ENCODE results near the gene PJVK. TPM values are rescaled to one million over a fixed set of nuclear protein-coding genes. Genes with fewer than 3 reads are reported as not detected.

Gene PJVK
- total RNA-seq, 1 experiment from 2014 or later = 3.7 TPM

GRCh38 chr2:178508646-178509045 lies 57.5 kb downstream of the PJVK start:
- Histone ChIP-seq H3K4me3 (ENCODE audit: low read depth in 2 of 2, low read length in 2 of 2) (no peak overlapping the region), H3K27ac (ENCODE audit: low read length) (no peak overlapping the region), H3K9me3 (ENCODE audit: control insufficient read depth, insufficient read depth, low read depth, low read length) (no peaks in the 10 kb centered on the region), H3K27me3 (ENCODE audit: control insufficient read depth, insufficient read depth, low read length) (no peaks in the 10 kb centered on the region), H3K4me1 (ENCODE audit: control insufficient read depth, insufficient read depth, low read length) (no peaks in the 10 kb centered on the region), H3K36me3 (ENCODE audit: control insufficient read depth, insufficient read depth, low read length) (peaks cover 5% of the 10 kb centered on the region)
- no peak for ATAC-seq
- in situ Hi-C loops (cut with HindIII; ENCODE audit: low pct_unique_long_range_greater_than_20kb, low sequenced_read_pairs) = no loop called here
- POLR2A ChIA-PET = no interaction called here
- no peak for DNase-seq (ENCODE audit: low read depth, low spot score)
- intact Hi-C loops (cut with micrococcal nuclease; ENCODE audit: unreplicated experiment) = no loop called here
- CTCF ChIA-PET = no interaction called here
- TF ChIP-seq CTCF (IDR thresholded peaks at IDR 0.05) (no peak), POLR2AphosphoS5 (IDR thresholded peaks at IDR 0.05; ENCODE audit: low read depth, low read length) (no peak), REST (IDR thresholded peaks at IDR 0.05; ENCODE audit: insufficient read depth in 1 of 2, low read depth in 2 of 2, low read length in 1 of 2) (no peak), TCF7L2 (IDR thresholded peaks at IDR 0.05; ENCODE audit: low read depth, low read length) (no peak), SIN3A (IDR thresholded peaks at IDR 0.05; ENCODE audit: borderline replicate concordance, insufficient read depth, low read depth, low read length) (no peak)
- BruUV-seq (replicated peaks) = no TSS peak

GRCh38 chr2:178510384-178510783 lies 59.2 kb downstream of the PJVK start:
- H3K9me3 ChIP-seq (ENCODE audit: control insufficient read depth, insufficient read depth, low read depth, low read length) = no peaks in the 10 kb centered on the region
- intact Hi-C loops (cut with micrococcal nuclease; ENCODE audit: unreplicated experiment) (no loop called here), in situ Hi-C loops (cut with HindIII; ENCODE audit: low pct_unique_long_range_greater_than_20kb, low sequenced_read_pairs) (no loop called here)

More at GRCh38 chr2:178510384-178510783, 59.2 kb downstream of the PJVK start:
- ATAC-seq (no peak), DNase-seq (ENCODE audit: low read depth, low spot score) (no peak)
- ChIA-PET POLR2A (no interaction called here), CTCF (no interaction called here)
- no TSS peak for BruUV-seq (replicated peaks)
- no peaks in the 10 kb centered on the region for H3K27me3 ChIP-seq (ENCODE audit: control insufficient read depth, insufficient read depth, low read length)
- TF ChIP-seq POLR2AphosphoS5 (IDR thresholded peaks at IDR 0.05; ENCODE audit: low read depth, low read length) (no peak), CTCF (IDR thresholded peaks at IDR 0.05) (no peak), REST (IDR thresholded peaks at IDR 0.05; ENCODE audit: insufficient read depth in 1 of 2, low read depth in 2 of 2, low read length in 1 of 2) (no peak), SIN3A (IDR thresholded peaks at IDR 0.05; ENCODE audit: borderline replicate concordance, insufficient read depth, low read depth, low read length) (no peak), TCF7L2 (IDR thresholded peaks at IDR 0.05; ENCODE audit: low read depth, low read length) (no peak)
- no peaks in the 10 kb centered on the region for H3K4me1 ChIP-seq (ENCODE audit: control insufficient read depth, insufficient read depth, low read length)
- H3K4me3 ChIP-seq (ENCODE audit: low read depth in 2 of 2, low read length in 2 of 2) = no peak overlapping the region
- H3K36me3 ChIP-seq (ENCODE audit: control insufficient read depth, insufficient read depth, low read length) = no peaks in the 10 kb centered on the region
- H3K27ac ChIP-seq (ENCODE audit: low read length) = no peak overlapping the region

Other genes starting within 250 kb of the PJVK start
- 59.4 TPM for gene PRKRA, start 203 bp upstream of the PJVK start, total RNA-seq (2021; ENCODE audit: unreplicated experiment)
- gene FKBP7, start 27.2 kb downstream of the PJVK start, total RNA-seq (2021; ENCODE audit: unreplicated experiment) = 1.8 TPM
- 30.5 TPM for gene PLEKHA3, start 29.1 kb downstream of the PJVK start, total RNA-seq (2021; ENCODE audit: unreplicated experiment)